ENCODE measurements around the gene TTLL6. TPM values are rescaled to one million over a fixed set of nuclear protein-coding genes. Genes with fewer than 3 reads are reported as not detected.

TTLL6 gene
- total RNA-seq, 1 donor from 2014 or later: not detected

DNA sequence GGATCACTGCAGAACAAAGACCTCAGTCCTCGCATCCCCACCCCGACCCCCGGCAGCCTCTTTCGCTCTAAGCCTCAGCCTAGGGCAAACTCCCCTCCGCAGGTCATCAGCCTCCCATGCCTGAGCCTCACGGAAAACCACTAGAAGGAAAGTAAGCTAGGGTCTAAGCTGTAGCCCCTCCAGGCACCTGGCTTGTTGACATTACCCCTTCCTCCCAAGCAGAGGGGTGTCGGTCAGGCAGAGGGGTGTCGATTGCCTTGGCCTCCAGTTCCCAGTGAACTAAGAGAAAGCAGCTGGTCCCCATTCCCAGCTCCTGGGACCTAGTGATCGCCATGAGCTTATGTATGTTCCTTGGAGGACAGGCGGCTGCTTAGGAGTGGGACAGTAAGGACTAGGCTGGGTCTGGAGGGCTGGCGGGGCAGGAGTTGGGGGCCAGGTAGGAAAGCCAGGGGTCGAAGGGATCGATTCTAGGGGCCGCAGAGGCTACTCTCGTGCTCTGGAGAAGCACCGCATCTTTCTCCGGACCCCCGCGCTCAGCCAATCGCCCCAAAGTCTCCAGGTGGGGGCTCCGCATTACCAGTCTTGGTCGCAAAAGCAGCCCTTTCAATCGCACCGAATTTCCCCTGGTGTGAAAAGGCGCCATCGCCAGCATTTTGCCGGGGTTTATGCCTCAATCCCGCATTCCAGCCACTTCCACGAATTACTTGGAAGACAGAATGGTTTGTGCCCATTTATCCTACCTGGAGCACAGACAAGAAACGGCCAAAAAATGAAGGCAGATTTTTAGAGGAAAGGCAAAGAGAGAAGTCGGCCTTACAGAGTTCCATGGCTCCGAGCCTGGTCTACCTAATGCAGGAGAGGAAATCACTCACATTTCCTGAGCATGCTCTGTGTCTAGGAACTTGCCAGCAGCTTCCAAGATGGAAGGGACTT, 67.1 kb downstream of the TTLL6 start:
- DNase-seq: no peak
- Mint-ChIP-seq H3K27ac (peak overlapping the region; percentile 14), H3K4me3 (no peak overlapping the region), H3K4me1 (peaks cover 8% of the 10 kb centered on the region), H3K27me3 (peaks cover 85% of the 10 kb centered on the region), H3K9me3 (no peaks in the 10 kb centered on the region), H3K36me3 (ENCODE audit: low read depth) (no peaks in the 10 kb centered on the region)
- intact Hi-C loops (cut with micrococcal nuclease): loop anchor here (2.0 kb wide), 2 partner anchors 25 to 245 kb away; no protein-coding TSS in a partner anchor

DNA sequence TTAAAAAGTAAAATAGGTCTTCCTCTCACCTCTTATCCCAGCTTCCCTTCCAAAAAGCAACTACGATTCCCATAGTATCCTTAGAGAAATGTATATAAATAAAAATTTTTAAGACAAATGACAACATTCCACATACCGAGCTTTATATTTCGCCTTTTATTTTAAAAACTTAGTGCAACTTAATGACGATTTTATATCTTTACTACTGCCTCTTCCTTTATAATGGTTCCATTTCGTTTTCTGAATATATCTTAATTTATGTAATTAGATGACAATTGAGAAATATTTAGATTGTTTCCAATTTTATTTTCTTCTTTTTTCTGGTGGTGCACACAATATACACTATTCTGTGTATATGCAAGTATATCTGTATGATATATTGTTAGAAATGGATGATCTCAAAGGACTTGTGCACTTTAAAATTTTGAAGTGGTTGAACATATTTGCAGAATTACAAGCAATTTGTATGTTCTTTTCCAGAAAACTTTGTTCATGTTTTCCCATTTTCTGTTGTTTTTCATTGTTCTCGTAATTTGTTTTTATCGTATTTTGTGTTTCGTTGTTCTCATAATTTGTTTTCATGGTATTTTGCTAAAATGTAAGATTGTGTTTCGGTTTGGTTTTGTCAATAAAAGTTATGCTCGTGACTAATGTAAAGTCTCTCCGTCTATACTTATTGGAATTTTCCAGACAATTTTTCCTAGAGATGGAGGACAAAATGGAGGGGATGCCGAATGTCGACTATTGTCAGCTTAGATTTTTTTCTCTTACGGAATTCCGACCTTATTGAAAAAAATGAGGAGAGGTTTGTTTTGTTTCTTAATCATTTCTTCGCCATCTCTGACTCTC, 68.1 kb downstream of the TTLL6 start:
- intact Hi-C loops (cut with micrococcal nuclease): loop anchor here (2.0 kb wide), 1 partner anchor 24 kb away; no protein-coding TSS in a partner anchor
- no peaks in the 10 kb centered on the region for H3K36me3 Mint-ChIP-seq (ENCODE audit: low read depth)
- no peak overlapping the region for H3K4me3 Mint-ChIP-seq
- no peak for DNase-seq
- peaks cover 86% of the 10 kb centered on the region for H3K27me3 Mint-ChIP-seq
- H3K27ac Mint-ChIP-seq: peak overlapping the region; percentile 42
- peaks cover 6% of the 10 kb centered on the region for H3K4me1 Mint-ChIP-seq
- H3K9me3 Mint-ChIP-seq: no peaks in the 10 kb centered on the region

DNA sequence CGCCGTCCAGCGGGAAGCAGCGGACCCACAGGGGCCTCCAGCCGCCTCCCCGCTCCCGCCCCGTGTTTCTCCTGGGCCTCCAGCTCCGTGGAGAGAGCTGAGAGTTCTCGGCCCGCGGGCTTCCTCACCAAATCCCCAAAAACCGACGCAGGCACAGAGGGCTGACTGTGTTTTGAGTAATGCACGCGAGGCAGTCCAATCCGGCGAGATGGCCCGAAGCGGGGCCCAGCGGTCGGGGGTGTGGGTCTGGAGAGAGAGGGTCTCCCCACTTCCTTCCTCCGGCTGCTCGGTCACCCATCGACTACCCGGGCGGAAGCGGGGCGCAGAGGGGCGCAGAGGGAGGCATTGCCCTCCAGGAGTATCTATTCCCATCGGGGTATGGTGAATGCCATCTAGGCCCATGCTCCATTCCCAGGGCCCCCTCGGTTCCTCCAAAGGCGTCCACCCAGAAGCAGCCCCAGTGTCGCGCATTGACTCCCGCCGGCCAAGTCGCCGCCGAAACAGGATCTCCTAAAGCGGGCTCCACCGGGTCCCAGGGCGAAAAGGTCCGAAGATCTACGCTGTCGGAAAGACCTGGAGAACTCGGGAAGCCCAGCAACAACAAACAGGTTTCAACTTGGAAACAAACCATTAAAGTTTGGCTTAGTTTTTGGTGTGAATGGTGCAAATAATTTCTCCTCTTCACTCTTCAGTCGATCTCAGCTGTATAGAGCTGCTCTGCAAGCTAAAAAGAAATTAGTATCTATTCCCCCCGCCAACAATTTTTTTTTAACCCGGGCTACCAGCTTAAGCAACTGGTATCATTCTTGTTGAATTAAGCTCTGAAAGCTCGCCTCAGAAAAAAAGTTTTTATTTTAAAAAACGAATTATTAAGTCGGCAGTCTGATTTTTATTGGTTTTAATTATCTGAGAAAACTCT, 69.3 kb downstream of the TTLL6 start:
- no peaks in the 10 kb centered on the region for H3K9me3 Mint-ChIP-seq
- H3K4me1 Mint-ChIP-seq: peaks cover 3% of the 10 kb centered on the region
- DNase-seq: no peak
- no peaks in the 10 kb centered on the region for H3K36me3 Mint-ChIP-seq (ENCODE audit: low read depth)
- no peak overlapping the region for H3K4me3 Mint-ChIP-seq
- no peak overlapping the region for H3K27ac Mint-ChIP-seq
- intact Hi-C loops (cut with micrococcal nuclease): loop anchor here (2.0 kb wide), 1 partner anchor 23 kb away; no protein-coding TSS in a partner anchor
- peaks cover 85% of the 10 kb centered on the region for H3K27me3 Mint-ChIP-seq

GRCh38 chr17:48746916-48747444, 70.0 kb downstream of the TTLL6 start:
- peaks cover 85% of the 10 kb centered on the region for H3K27me3 Mint-ChIP-seq
- intact Hi-C loops (cut with micrococcal nuclease): no loop called here
- H3K9me3 Mint-ChIP-seq: no peaks in the 10 kb centered on the region
- H3K27ac Mint-ChIP-seq: no peak overlapping the region
- no peaks in the 10 kb centered on the region for H3K36me3 Mint-ChIP-seq (ENCODE audit: low read depth)
- H3K4me3 Mint-ChIP-seq: no peak overlapping the region
- no peak for DNase-seq
- peaks cover 3% of the 10 kb centered on the region for H3K4me1 Mint-ChIP-seq

- H3K9me3 Mint-ChIP-seq: no peaks in the 10 kb centered on the region
- peaks cover 87% of the 10 kb centered on the region for H3K27me3 Mint-ChIP-seq
- no peak for DNase-seq
- H3K4me3 Mint-ChIP-seq: no peak overlapping the region
- H3K27ac Mint-ChIP-seq: no peak overlapping the region
- peaks cover 3% of the 10 kb centered on the region for H3K4me1 Mint-ChIP-seq
- intact Hi-C loops (cut with micrococcal nuclease): no loop called here
- no peaks in the 10 kb centered on the region for H3K36me3 Mint-ChIP-seq (ENCODE audit: low read depth)
Measured at GRCh38 chr17:48745381-48746275, 71.4 kb downstream of the TTLL6 start.

DNA sequence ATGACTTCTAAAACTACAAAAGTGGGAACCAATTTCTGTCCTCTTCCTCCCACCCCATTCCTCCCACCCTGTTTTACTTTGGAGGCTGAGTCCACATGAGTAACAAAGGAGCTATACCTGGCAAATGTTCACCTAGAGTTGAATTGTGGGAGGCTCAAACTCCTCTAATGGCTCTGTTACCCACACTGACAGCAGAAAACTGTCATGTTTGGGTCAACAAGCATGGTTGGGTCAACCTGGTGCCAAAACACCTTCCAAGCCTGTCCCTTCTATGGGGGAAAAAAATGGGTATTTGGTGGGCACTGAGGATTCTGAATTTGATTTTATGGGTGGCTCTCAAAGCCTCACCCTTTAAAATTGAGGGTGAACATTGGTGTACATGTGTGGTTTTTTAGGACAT, 76.5 kb downstream of the TTLL6 start:
- no peaks in the 10 kb centered on the region for H3K36me3 Mint-ChIP-seq (ENCODE audit: low read depth)
- peaks cover 93% of the 10 kb centered on the region for H3K27me3 Mint-ChIP-seq
- no peak overlapping the region for H3K27ac Mint-ChIP-seq
- H3K4me3 Mint-ChIP-seq: no peak overlapping the region
- no peaks in the 10 kb centered on the region for H3K9me3 Mint-ChIP-seq
- intact Hi-C loops (cut with micrococcal nuclease): no loop called here
- H3K4me1 Mint-ChIP-seq: peaks cover 3% of the 10 kb centered on the region
- no peak for DNase-seq

- Mint-ChIP-seq H3K27me3 (peaks cover 95% of the 10 kb centered on the region), H3K36me3 (ENCODE audit: low read depth) (no peaks in the 10 kb centered on the region), H3K27ac (no peak overlapping the region), H3K4me1 (peaks cover 3% of the 10 kb centered on the region), H3K4me3 (no peak overlapping the region), H3K9me3 (no peaks in the 10 kb centered on the region)
- no peak for DNase-seq
- intact Hi-C loops (cut with micrococcal nuclease): no loop called here
Measured at GRCh38 chr17:48738803-48739526, 78.1 kb downstream of the TTLL6 start.

DNA sequence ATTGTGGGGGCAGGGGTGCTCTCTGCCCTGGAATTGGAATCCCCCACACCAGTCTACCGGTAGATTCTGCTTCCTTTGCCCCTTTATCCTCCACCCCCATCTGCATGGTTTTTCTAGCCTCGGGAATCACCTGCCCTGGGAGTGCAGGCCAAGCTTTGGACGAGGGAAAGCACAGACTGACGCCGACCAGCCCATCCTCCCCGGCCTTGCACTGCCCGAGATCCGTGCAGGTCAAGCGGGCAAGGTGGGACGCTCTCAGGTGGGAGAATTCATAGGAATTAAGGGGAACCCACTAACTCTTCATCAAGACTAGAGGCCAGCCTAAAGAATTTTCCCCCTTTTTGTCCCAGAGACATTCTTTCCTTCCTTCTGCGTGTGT, 78.6 kb downstream of the TTLL6 start:
- Mint-ChIP-seq H3K4me3 (no peak overlapping the region), H3K9me3 (no peaks in the 10 kb centered on the region), H3K27me3 (peaks cover 96% of the 10 kb centered on the region), H3K27ac (no peak overlapping the region), H3K36me3 (ENCODE audit: low read depth) (peaks cover 2% of the 10 kb centered on the region), H3K4me1 (peaks cover 8% of the 10 kb centered on the region)
- DNase-seq: no peak
- intact Hi-C loops (cut with micrococcal nuclease): no loop called here

GRCh38 chr17:48737330-48738043, 79.5 kb downstream of the TTLL6 start:
- H3K4me1 Mint-ChIP-seq: peaks cover 14% of the 10 kb centered on the region
- no peaks in the 10 kb centered on the region for H3K9me3 Mint-ChIP-seq
- no peak for DNase-seq
- no peak overlapping the region for H3K27ac Mint-ChIP-seq
- intact Hi-C loops (cut with micrococcal nuclease): no loop called here
- H3K27me3 Mint-ChIP-seq: peaks cover 93% of the 10 kb centered on the region
- peaks cover 2% of the 10 kb centered on the region for H3K36me3 Mint-ChIP-seq (ENCODE audit: low read depth)
- H3K4me3 Mint-ChIP-seq: no peak overlapping the region

- intact Hi-C loops (cut with micrococcal nuclease): no loop called here
- no peak overlapping the region for H3K27ac Mint-ChIP-seq
- H3K27me3 Mint-ChIP-seq: peaks cover 92% of the 10 kb centered on the region
- H3K4me3 Mint-ChIP-seq: no peak overlapping the region
- no peaks in the 10 kb centered on the region for H3K9me3 Mint-ChIP-seq
- no peak for DNase-seq
- H3K4me1 Mint-ChIP-seq: peaks cover 14% of the 10 kb centered on the region
- H3K36me3 Mint-ChIP-seq (ENCODE audit: low read depth): peaks cover 2% of the 10 kb centered on the region
Measured at GRCh38 chr17:48735062-48735351, 82.0 kb downstream of the TTLL6 start.

DNA sequence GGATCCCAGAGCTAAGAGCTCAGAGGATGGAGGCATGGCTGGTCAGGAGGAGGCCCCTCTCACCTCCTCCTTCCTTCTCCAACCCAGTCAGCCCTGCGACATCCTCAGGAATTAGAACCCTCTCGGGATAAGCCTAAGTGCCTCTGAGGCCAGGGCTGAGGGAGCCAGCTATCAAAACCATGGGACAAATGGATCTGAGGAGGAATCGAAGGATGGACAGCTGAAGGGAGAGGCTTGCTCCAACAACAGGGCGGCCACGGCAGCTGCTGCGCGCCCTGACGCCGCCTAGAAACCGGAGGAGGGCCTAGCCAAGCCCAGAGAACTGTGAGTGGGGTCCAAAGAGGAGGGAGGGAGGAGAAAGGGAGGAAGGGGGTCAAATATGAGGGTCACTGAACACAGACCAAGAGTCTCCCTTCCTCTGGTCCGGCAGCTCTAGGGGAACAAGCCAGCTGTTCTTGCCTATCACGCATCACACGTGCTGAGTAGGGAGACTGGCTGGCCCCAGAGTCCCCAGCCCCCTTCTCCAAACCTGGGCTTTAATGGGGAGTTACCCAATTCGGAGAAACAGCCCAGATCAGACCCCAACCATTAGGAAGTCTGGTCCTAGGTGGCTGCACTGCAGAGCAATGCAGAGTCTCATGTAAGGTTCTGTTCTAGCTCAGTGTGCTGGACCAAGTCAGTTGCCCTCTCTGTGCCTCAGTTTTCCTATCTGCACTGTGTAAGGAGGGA, 82.5 kb downstream of the TTLL6 start:
- Mint-ChIP-seq H3K27ac (no peak overlapping the region), H3K4me1 (peaks cover 14% of the 10 kb centered on the region), H3K4me3 (no peak overlapping the region), H3K36me3 (ENCODE audit: low read depth) (peaks cover 2% of the 10 kb centered on the region), H3K9me3 (no peaks in the 10 kb centered on the region), H3K27me3 (peaks cover 92% of the 10 kb centered on the region)
- DNase-seq: no peak
- intact Hi-C loops (cut with micrococcal nuclease): no loop called here

Data from activated CD4-positive, alpha-beta T cell treated with anti-CD3 and anti-CD28 coated beads, Interleukin-2, amount 10 ng/mL, durations not matched to agents 24 days and 14 days (primary cell).